ENCODE measurements around the gene P2RX3.

Gene P2RX3

GRCh38 chr11:57344826-57345225 is 6.7 kb downstream of the P2RX3 start:
- Histone ChIP-seq H3K4me1 (ENCODE audit: control insufficient read depth in 1 of 2, insufficient read depth in 1 of 2, low read depth in 1 of 2, low read length in 1 of 2) (peaks cover 0 to 4% of the 10 kb centered on the region in 2 experiments), H3K4me3 (ENCODE audit: low read depth in 1 of 2, low read length in 1 of 2) (no peak overlapping the region), H3K27me3 (peaks cover 8% of the 10 kb centered on the region), H3K36me3 (no peaks in the 10 kb centered on the region), H3K27ac (no peak overlapping the region), H3K9me3 (no peaks in the 10 kb centered on the region)
- TF ChIP-seq, protein P1, sequence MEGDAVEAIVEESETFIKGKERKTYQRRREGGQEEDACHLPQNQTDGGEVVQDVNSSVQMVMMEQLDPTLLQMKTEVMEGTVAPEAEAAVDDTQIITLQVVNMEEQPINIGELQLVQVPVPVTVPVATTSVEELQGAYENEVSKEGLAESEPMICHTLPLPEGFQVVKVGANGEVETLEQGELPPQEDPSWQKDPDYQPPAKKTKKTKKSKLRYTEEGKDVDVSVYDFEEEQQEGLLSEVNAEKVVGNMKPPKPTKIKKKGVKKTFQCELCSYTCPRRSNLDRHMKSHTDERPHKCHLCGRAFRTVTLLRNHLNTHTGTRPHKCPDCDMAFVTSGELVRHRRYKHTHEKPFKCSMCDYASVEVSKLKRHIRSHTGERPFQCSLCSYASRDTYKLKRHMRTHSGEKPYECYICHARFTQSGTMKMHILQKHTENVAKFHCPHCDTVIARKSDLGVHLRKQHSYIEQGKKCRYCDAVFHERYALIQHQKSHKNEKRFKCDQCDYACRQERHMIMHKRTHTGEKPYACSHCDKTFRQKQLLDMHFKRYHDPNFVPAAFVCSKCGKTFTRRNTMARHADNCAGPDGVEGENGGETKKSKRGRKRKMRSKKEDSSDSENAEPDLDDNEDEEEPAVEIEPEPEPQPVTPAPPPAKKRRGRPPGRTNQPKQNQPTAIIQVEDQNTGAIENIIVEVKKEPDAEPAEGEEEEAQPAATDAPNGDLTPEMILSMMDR (IDR thresholded peaks at IDR 0.05): no peak

DNA sequence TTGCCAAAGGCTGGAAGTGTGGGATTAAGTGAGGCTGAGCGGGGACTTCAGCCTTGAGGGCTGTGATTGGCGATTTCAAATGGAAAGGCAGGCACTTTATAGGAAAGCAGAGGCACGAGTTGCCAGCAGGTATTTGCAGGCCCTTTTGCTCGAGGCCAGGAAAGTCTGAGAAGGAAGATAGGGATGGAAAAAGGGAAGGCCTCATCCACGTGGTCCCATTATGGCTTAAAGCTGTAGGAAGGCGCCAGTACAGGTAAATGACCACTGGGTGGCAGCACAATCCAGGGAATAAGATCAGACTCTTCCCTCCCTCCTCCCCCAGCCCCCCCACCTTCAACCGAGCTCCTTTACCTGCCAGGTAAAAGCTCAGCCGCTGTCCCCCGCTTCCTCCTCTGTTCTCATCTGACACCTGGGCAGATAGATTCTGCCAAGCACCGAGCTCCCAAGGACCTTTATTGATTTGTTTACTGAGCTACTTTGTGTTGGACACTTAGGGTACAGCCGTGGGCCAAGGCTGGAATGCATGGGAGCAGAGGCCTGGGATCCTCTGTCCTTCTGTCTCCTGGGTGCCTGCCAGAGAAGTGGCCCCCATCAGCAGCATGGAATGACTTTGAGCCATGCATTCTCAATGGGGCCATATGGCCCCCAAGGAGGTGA is 7.5 kb downstream of the P2RX3 start:
- no peaks in the 10 kb centered on the region for H3K36me3 ChIP-seq
- TF ChIP-seq, protein P1 (IDR thresholded peaks at IDR 0.05): peak; percentile 85
- H3K27ac ChIP-seq: no peak overlapping the region
- no peaks in the 10 kb centered on the region for H3K9me3 ChIP-seq
- H3K4me3 ChIP-seq (ENCODE audit: low read depth in 1 of 2, low read length in 1 of 2): no peak overlapping the region
- peaks cover 0 to 6% of the 10 kb centered on the region in 2 experiments for H3K4me1 ChIP-seq (ENCODE audit: control insufficient read depth in 1 of 2, insufficient read depth in 1 of 2, low read depth in 1 of 2, low read length in 1 of 2)
- no peaks in the 10 kb centered on the region for H3K27me3 ChIP-seq

DNA sequence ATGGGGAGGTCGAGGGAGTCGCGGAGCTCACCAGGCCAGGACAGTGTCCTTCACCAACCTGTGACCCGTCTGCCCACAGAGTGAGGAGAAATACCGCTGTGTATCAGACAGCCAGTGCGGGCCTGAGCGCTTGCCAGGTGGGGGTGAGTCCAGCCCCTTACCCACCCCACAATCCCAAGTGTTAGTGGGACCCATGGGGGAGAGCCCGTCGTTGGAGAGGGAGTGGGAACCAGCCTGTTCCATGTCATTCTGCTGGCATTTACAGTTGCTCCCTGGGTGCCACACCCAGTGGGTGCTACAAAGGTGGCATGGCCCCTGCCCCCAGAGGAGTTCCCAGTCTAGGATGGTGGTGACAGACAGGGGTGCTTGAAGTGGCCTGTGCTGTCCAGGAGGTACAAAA is 9.2 kb downstream of the P2RX3 start:
- H3K4me1 ChIP-seq (ENCODE audit: control insufficient read depth in 1 of 2, insufficient read depth in 1 of 2, low read depth in 1 of 2, low read length in 1 of 2): peaks cover 0 to 6% of the 10 kb centered on the region in 2 experiments
- H3K9me3 ChIP-seq: no peaks in the 10 kb centered on the region
- H3K27me3 ChIP-seq: no peaks in the 10 kb centered on the region
- TF ChIP-seq, protein P1 (IDR thresholded peaks at IDR 0.05): no peak
- H3K27ac ChIP-seq: no peak overlapping the region
- no peak overlapping the region for H3K4me3 ChIP-seq (ENCODE audit: low read depth in 1 of 2, low read length in 1 of 2)
- no peaks in the 10 kb centered on the region for H3K36me3 ChIP-seq

GRCh38 chr11:57348052-57348451 is 9.9 kb downstream of the P2RX3 start:
- TF ChIP-seq, protein P1 (IDR thresholded peaks at IDR 0.05): no peak
- Histone ChIP-seq H3K36me3 (no peaks in the 10 kb centered on the region), H3K27me3 (no peaks in the 10 kb centered on the region), H3K27ac (no peak overlapping the region), H3K4me1 (ENCODE audit: control insufficient read depth in 1 of 2, insufficient read depth in 1 of 2, low read depth in 1 of 2, low read length in 1 of 2) (peaks cover 0 to 6% of the 10 kb centered on the region in 2 experiments), H3K4me3 (ENCODE audit: low read depth in 1 of 2, low read length in 1 of 2) (no peak overlapping the region), H3K9me3 (no peaks in the 10 kb centered on the region)

GRCh38 chr11:57348636-57349313 is 10.6 kb downstream of the P2RX3 start:
- TF ChIP-seq, protein P1 (IDR thresholded peaks at IDR 0.05): no peak
- Histone ChIP-seq H3K9me3 (no peaks in the 10 kb centered on the region), H3K27me3 (no peaks in the 10 kb centered on the region), H3K4me1 (ENCODE audit: control insufficient read depth in 1 of 2, insufficient read depth in 1 of 2, low read depth in 1 of 2, low read length in 1 of 2) (peaks cover 0 to 6% of the 10 kb centered on the region in 2 experiments), H3K4me3 (ENCODE audit: low read depth in 1 of 2, low read length in 1 of 2) (no peak overlapping the region), H3K36me3 (no peaks in the 10 kb centered on the region), H3K27ac (no peak overlapping the region)
